Heart left ventricle (tissue), 13 donors: Measurements from ENCODE around the gene COLEC11.

Source experiments
- CTCF ChIP-seq, 12 donors: fragments of 200-600 bp; sonication (generic) in 4 of 12; IDR thresholded peaks; one replicate each; pipeline versions ENCODE4 v1.5.0 to v1.8.0; 2018 to 2022; ENCODE audit warnings: antibody characterized with exemption in 12 of 12, mild to moderate bottlenecking in 5 of 12
- POLR2A ChIP-seq, 2 donors: fragments of 450-650 bp; IDR thresholded peaks; one replicate each; pipeline ENCODE4 v1.6.1; 2017; ENCODE audit warnings: antibody characterized with exemption in 2 of 2, mild to moderate bottlenecking in 2 of 2, moderate library complexity in 2 of 2
- donor health status: ischemic (EF 13 %, LVEDD 7.1; RV severe dilation, severe dysfunction).
- donor health status: DM: no; HTN: yes; CAD: no.
- donor health status: DM: no; HTN: no; CAD: no.
- donor health status: ischemic (EF 25% LVEDD 6.9; RV normal size, moderate dysfunction).
- donor health status: ischemic (EF 25% LVEDD 5.7; RV mildly dilated, moderate dysfunction).
- donor health status: ischemic (EF 35%, LVEDD 5.7; RV mildly dilated, moderate dysfunction).
- donor health status: nonischemic (EF 11% LVEDD 7.7; RV severe dilation, severe dysfunction).
- donor health status: DM: yes; HTN: yes; CAD: no.
- donor health status: PGD.
- donor health status: ischemic (EF 29% LVEDD 5.4; RV normal size, mild dysfunction).
- donor health status: nonischemic (EF 23%, LVEDD 6.1; RV moderate dilation, normal function).

GRCh38 chr2:3581367-3582262 is 13.3 kb upstream of the COLEC11 start:
- TF ChIP-seq CTCF (IDR thresholded peaks at IDR 0.05) = no peak
- TF ChIP-seq POLR2A (IDR thresholded peaks at IDR 0.05) = no peak
